Neural progenitor cell (in vitro differentiated cells): Measurements from ENCODE around the gene LASP1. TPM values are rescaled to one million over a fixed set of nuclear protein-coding genes. Genes with fewer than 3 reads are reported as not detected.

ENCODE experiments used
- DNase-seq: peaks from one replicate; pipeline ENCODE4 v3.0.0-alpha.2; 2016; ENCODE audit warnings: low spot score
- H2AFZ ChIP-seq: fragments of 200-600 bp; sonication (generic); replicated peaks from 2 replicates; pipeline ENCODE4 v1.6.1; 2016; ENCODE audit warnings: antibody characterized with exemption
- H3F3A ChIP-seq: fragments of 200-600 bp; sonication (generic); 2 replicates; pipeline ENCODE4 v1.6.1; 2016; ENCODE audit warnings: antibody characterized with exemption, low read depth
- H3K27ac ChIP-seq: fragments of 200-600 bp; sonication (generic); 2 replicates; pipeline ENCODE4 v1.5.1; 2016; ENCODE audit warnings: mild to moderate bottlenecking
- H3K27me3 ChIP-seq: fragments of 200-600 bp; sonication (generic); 2 replicates; pipeline ENCODE4 v1.6.1; 2016; ENCODE audit warnings: mild to moderate bottlenecking, moderate library complexity
- H3K36me3 ChIP-seq: fragments of 200-600 bp; sonication (generic); 2 replicates; pipeline ENCODE4 v1.5.1; 2016
- H3K4me1 ChIP-seq: fragments of 200-600 bp; sonication (generic); 2 replicates; pipeline ENCODE4 v1.6.1; 2016; ENCODE audit warnings: mixed run types
- H3K4me2 ChIP-seq: fragments of 200-600 bp; sonication (generic); 2 replicates; pipeline ENCODE4 v1.6.1; 2016
- H3K4me3 ChIP-seq: fragments of 200-600 bp; sonication (generic); 2 replicates; pipeline ENCODE4 v1.5.1; 2016
- H3K79me2 ChIP-seq: fragments of 200-600 bp; sonication (generic); 2 replicates; pipeline ENCODE4 v1.6.1; 2016; ENCODE audit warnings: low read depth
- H3K9ac ChIP-seq: fragments of 200-600 bp; sonication (generic); 2 replicates; pipeline ENCODE4 v1.6.1; 2016
- H3K9me3 ChIP-seq: fragments of 200-600 bp; sonication (generic); 2 replicates; pipeline ENCODE4 v1.5.1; 2016; ENCODE audit warnings: low read depth
- H4K20me1 ChIP-seq: fragments of 200-600 bp; sonication (generic); 2 replicates; pipeline ENCODE4 v1.6.1; 2016; ENCODE audit warnings: low read depth
- H3K27ac Mint-ChIP-seq: 3 replicates; pipeline ENCODE4 v1.8.0; 2021; ENCODE audit warnings: mixed read lengths
- H3K27me3 Mint-ChIP-seq: 2 replicates; pipeline ENCODE4 v1.8.0; 2022; ENCODE audit warnings: low read depth, mild to moderate bottlenecking, inconsistent platforms, moderate library complexity, mixed read lengths; ENCODE audit not compliant: insufficient read depth
- H3K36me3 Mint-ChIP-seq: 3 replicates; pipeline ENCODE4 v1.8.0; 2021; ENCODE audit warnings: mixed read lengths
- H3K4me1 Mint-ChIP-seq: 3 replicates; pipeline ENCODE4 v1.8.0; 2021; ENCODE audit warnings: mixed read lengths
- H3K4me3 Mint-ChIP-seq: 3 replicates; pipeline ENCODE4 v1.8.0; 2021; ENCODE audit warnings: mild to moderate bottlenecking, moderate library complexity, mixed read lengths
- H3K9me3 Mint-ChIP-seq: 3 replicates; pipeline ENCODE4 v1.8.0; 2020; ENCODE audit warnings: mixed read lengths
- CTCF ChIP-seq: fragments of 200-600 bp; sonication (generic); IDR thresholded peaks from 2 replicates; pipeline ENCODE4 v1.5.1; 2017; ENCODE audit warnings: antibody characterized with exemption, mild to moderate bottlenecking
- EZH2 ChIP-seq: fragments of 200-600 bp; sonication (generic); IDR thresholded peaks from 2 replicates; pipeline ENCODE4 v1.6.1; 2017; ENCODE audit warnings: antibody characterized with exemption, mild to moderate bottlenecking, moderate library complexity
- EZH2phosphoT487 ChIP-seq: fragments of 200-600 bp; sonication (generic); IDR thresholded peaks from 2 replicates; pipeline ENCODE4 v1.6.1; 2017; ENCODE audit warnings: antibody characterized with exemption
- total RNA-seq: library from RNA; depleted of rRNA; stranded (reverse); fragments of >200 nt; gene quantifications from 2 replicates; pipeline ENCODE4 v1.2.3, GENCODE V29; 2015; ENCODE audit warnings: low replicate concordance

Gene LASP1
- total RNA-seq, 1 donor from 2014 or later: 45.2 TPM

GRCh38 chr17:38903404-38903803, 33.5 kb downstream of the LASP1 start:
- Mint-ChIP-seq H3K4me1 (peaks cover 27% of the 10 kb centered on the region), H3K9me3 (no peaks in the 10 kb centered on the region), H3K4me3 (no peak overlapping the region), H3K27ac (no peak overlapping the region), H3K27me3 (no peaks in the 10 kb centered on the region), H3K36me3 (peaks cover 11% of the 10 kb centered on the region)
- Histone ChIP-seq H3K79me2 (peaks cover 6% of the 10 kb centered on the region), H3K4me3 (no peak overlapping the region), H3K9me3 (no peaks in the 10 kb centered on the region), H3F3A (peaks cover 13% of the 10 kb centered on the region), H3K4me2 (no peak overlapping the region), H3K4me1 (peaks cover 18% of the 10 kb centered on the region), H3K36me3 (no peaks in the 10 kb centered on the region), H2AFZ (no peak overlapping the region), H3K9ac (no peak overlapping the region), H4K20me1 (peaks cover 7% of the 10 kb centered on the region), H3K27me3 (no peaks in the 10 kb centered on the region), H3K27ac (no peak overlapping the region)
- no peak for DNase-seq
- TF ChIP-seq EZH2phosphoT487 (no peak), EZH2 (no peak), CTCF (no peak)

DNA sequence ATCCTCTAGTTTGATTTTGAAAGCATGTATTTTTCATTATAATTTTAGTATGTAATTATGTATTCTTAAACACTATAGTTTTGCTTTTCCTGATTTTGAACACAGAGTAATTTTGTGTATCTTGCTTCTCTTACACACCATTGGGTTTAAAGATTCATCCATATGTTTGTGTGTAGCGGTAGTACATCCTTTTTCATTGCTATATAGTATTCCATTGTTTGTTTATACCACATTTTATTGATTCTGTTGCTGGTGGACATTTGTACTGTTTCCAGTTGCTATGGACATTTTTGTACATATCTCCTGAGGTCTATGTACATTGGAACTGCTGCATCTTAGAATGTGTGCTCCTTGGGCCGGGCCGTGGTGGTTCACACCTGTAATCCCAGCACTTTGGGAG, 35.0 kb downstream of the LASP1 start:
- Mint-ChIP-seq H3K27me3 (peaks cover 2% of the 10 kb centered on the region), H3K36me3 (peaks cover 7% of the 10 kb centered on the region), H3K9me3 (no peaks in the 10 kb centered on the region), H3K4me1 (peaks cover 20% of the 10 kb centered on the region), H3K27ac (no peak overlapping the region), H3K4me3 (no peak overlapping the region)
- Histone ChIP-seq H3K27me3 (no peaks in the 10 kb centered on the region), H4K20me1 (peaks cover 7% of the 10 kb centered on the region), H3K9ac (no peak overlapping the region), H2AFZ (no peak overlapping the region), H3K4me2 (no peak overlapping the region), H3F3A (peaks cover 13% of the 10 kb centered on the region), H3K9me3 (no peaks in the 10 kb centered on the region), H3K79me2 (peaks cover 6% of the 10 kb centered on the region), H3K36me3 (no peaks in the 10 kb centered on the region), H3K4me3 (no peak overlapping the region), H3K27ac (no peak overlapping the region), H3K4me1 (peaks cover 16% of the 10 kb centered on the region)
- TF ChIP-seq EZH2phosphoT487 (no peak), EZH2 (no peak), CTCF (no peak)
- no peak for DNase-seq

DNA sequence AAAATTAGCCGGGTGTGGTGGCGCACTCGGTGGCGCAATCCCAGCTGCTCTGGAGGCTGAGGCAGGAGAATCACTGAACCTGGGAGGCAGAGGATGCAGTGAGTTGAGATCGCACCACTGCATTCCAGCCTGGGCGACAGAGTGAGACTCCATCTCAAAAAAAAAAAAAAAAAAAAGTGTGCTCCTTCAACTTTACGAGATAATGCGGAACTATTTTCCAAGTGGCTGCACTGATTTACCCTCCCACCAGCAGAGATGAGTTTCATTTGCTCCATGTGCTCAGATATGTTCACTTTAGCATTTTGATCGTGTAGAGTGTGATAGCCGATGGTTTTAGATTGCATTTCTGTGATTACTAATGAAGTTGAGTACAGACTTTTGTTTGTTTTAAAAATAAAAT, 35.5 kb downstream of the LASP1 start:
- H3K4me3 Mint-ChIP-seq: no peak overlapping the region
- no peak overlapping the region for H3K4me2 ChIP-seq
- H2AFZ ChIP-seq: no peak overlapping the region
- no peaks in the 10 kb centered on the region for H3K9me3 Mint-ChIP-seq
- peaks cover 10% of the 10 kb centered on the region for H3F3A ChIP-seq
- H3K4me1 Mint-ChIP-seq: peaks cover 20% of the 10 kb centered on the region
- H3K36me3 ChIP-seq: no peaks in the 10 kb centered on the region
- H4K20me1 ChIP-seq: peaks cover 7% of the 10 kb centered on the region
- TF ChIP-seq CTCF (no peak), EZH2phosphoT487 (no peak), EZH2 (no peak)
- H3K36me3 Mint-ChIP-seq: peaks cover 7% of the 10 kb centered on the region
- peaks cover 16% of the 10 kb centered on the region for H3K4me1 ChIP-seq
- H3K27me3 ChIP-seq: no peaks in the 10 kb centered on the region
- DNase-seq: no peak
- H3K9ac ChIP-seq: no peak overlapping the region
- no peak overlapping the region for H3K4me3 ChIP-seq
- H3K27ac Mint-ChIP-seq: no peak overlapping the region
- H3K27me3 Mint-ChIP-seq: peaks cover 2% of the 10 kb centered on the region
- no peaks in the 10 kb centered on the region for H3K9me3 ChIP-seq
- H3K27ac ChIP-seq: no peak overlapping the region
- peaks cover 6% of the 10 kb centered on the region for H3K79me2 ChIP-seq
